Right cardiac atrium (tissue), 5 donors: ENCODE data around the gene ZC3H8. TPM values are rescaled to one million over a fixed set of nuclear protein-coding genes. Genes with fewer than 3 reads are reported as not detected.
"Not testable (repeated sequence)": the region's sequence is repeated elsewhere in the genome, so short reads cannot be mapped to it uniquely, and the experiment has no call there.

Experiments used
- ATAC-seq, 2 donors: fragments of 200-7000 bp; cut with Tn5 transposase; one replicate each; pipeline versions ENCODE4 v1.8.0 to v1.9.1; 2020; ENCODE audit warnings: moderate library complexity in 2 of 2, mild to moderate bottlenecking in 1 of 2
- DNase-seq, 3 donors: peaks; one replicate each; pipeline ENCODE4 v3.0.0-alpha.2; 2020
- H3K27ac ChIP-seq: one replicate; pipeline ENCODE4 v1.5.1; 2013; ENCODE audit warnings: mild to moderate bottlenecking, low read length, control low read depth, moderate library complexity
- H3K27me3 ChIP-seq: one replicate; pipeline ENCODE4 v1.6.1; 2013; ENCODE audit not compliant: control insufficient read depth, insufficient read depth
- H3K4me1 ChIP-seq: one replicate; pipeline ENCODE4 v1.6.1; 2013; ENCODE audit warnings: low read length; ENCODE audit not compliant: control insufficient read depth, insufficient read depth
- H3K4me3 ChIP-seq: one replicate; pipeline ENCODE4 v1.5.1; 2013; ENCODE audit warnings: low read length, control low read depth
- H3K9me3 ChIP-seq: one replicate; pipeline ENCODE4 v1.6.1; 2013; ENCODE audit warnings: low read length; ENCODE audit not compliant: control insufficient read depth
- WGBS: extraction: QIAGEN DNeasy Blood & Tissue Kit; methylation state at CpG from one replicate; pipeline ENCODE4 v1.1.7; 2013; 5-methylcytosine and 5-hydroxymethylcytosine counted together
- intact Hi-C, 4 donors: fragments of 100-400 bp; cut with DNase I; formaldehyde crosslinking; loops; one replicate each; pipeline versions ENCODE4 v1.11.0 to v1.14.0; 2022 to 2023
- polyA plus RNA-seq: library from polyadenylated mRNA; stranded (reverse); fragments of 200-250 nt; gene quantifications from one replicate; pipeline ENCODE4 v1.2.3, GENCODE V29; 2013
- total RNA-seq, 4 donors: library from RNA; stranded (reverse); fragmentation: NEBNext Ultra II Directional; extraction: Animal tissue kit (Norgen Biotek cat#: 25700); gene quantifications; one replicate each; pipeline ENCODE4 v1.2.1, GENCODE V29; 2021
- donor health status: healthy with polysubstance abuse.
- donor health status: DM: no; HTN: yes; CAD: no.
- donor health status: DM: no; HTN: no; CAD: no.
- donor health status: DM: no; HTN: yes; CAD: no; lungs with severe emphysema.
- donor health status: DM: yes; HTN: yes; CAD: no.

ZC3H8 gene
- total and polyA plus RNA-seq, 5 donors = 6.0 to 17.2 (median 11.1) TPM

- Histone ChIP-seq H3K27me3 (no peaks in the 10 kb centered on the region), H3K4me1 (no peaks in the 10 kb centered on the region), H3K9me3 (no peaks in the 10 kb centered on the region), H3K4me3 (no peak overlapping the region), H3K27ac (no peak overlapping the region)
- intact Hi-C loops = no loop called here
- DNase-seq (no peak), ATAC-seq (peak in 1 of 2 donors; percentile 68)
Measured at GRCh38 chr2:112229348-112229747, 25.5 kb downstream of the ZC3H8 start.

GRCh38 chr2:112220831-112221230 is 34.0 kb downstream of the ZC3H8 start:
- Histone ChIP-seq H3K4me3 (no peak overlapping the region), H3K9me3 (no peaks in the 10 kb centered on the region), H3K27ac (no peak overlapping the region), H3K4me1 (no peaks in the 10 kb centered on the region), H3K27me3 (no peaks in the 10 kb centered on the region)
- ATAC-seq (no peak), DNase-seq (no peak)
- 94% methylated on average over 3 of the region's 3 CpGs for WGBS
- intact Hi-C loops = no loop called here

- no peak for ATAC-seq
- no peak overlapping the region for H3K4me3 ChIP-seq
- no peaks in the 10 kb centered on the region for H3K9me3 ChIP-seq
- no peaks in the 10 kb centered on the region for H3K27me3 ChIP-seq
- intact Hi-C loops = no loop called here
- no peak overlapping the region for H3K27ac ChIP-seq
- no peaks in the 10 kb centered on the region for H3K4me1 ChIP-seq
- WGBS = 98% methylated on average over 3 of the region's 3 CpGs
- DNase-seq = no peak
Measured at GRCh38 chr2:112220186-112220585, 34.7 kb downstream of the ZC3H8 start.

- Histone ChIP-seq H3K4me3 (no peak overlapping the region), H3K27ac (no peak overlapping the region), H3K9me3 (no peaks in the 10 kb centered on the region), H3K27me3 (no peaks in the 10 kb centered on the region), H3K4me1 (no peaks in the 10 kb centered on the region)
- intact Hi-C loops = no loop called here
- ATAC-seq (no peak), DNase-seq (no peak)
Measured at GRCh38 chr2:112217854-112218253, 37.0 kb downstream of the ZC3H8 start.

GRCh38 chr2:112216167-112216566 is 38.7 kb downstream of the ZC3H8 start:
- H3K4me3 ChIP-seq = no peak overlapping the region
- WGBS = 85% methylated on average over 3 of the region's 3 CpGs
- no peaks in the 10 kb centered on the region for H3K27me3 ChIP-seq
- no peaks in the 10 kb centered on the region for H3K9me3 ChIP-seq
- no peak overlapping the region for H3K27ac ChIP-seq
- intact Hi-C loops = no loop called here
- H3K4me1 ChIP-seq = no peaks in the 10 kb centered on the region
- no peak for DNase-seq
- ATAC-seq = no peak

GRCh38 chr2:112207905-112208304 is 46.9 kb downstream of the ZC3H8 start:
- DNase-seq, H3K27me3 ChIP-seq, H3K4me3 ChIP-seq, H3K27ac ChIP-seq, H3K4me1 ChIP-seq, ATAC-seq, intact Hi-C loops, H3K9me3 ChIP-seq: not testable (repeated sequence)
- 90% methylated on average over 3 of the region's 3 CpGs for WGBS

- DNase-seq = no peak
- Histone ChIP-seq H3K4me1 (no peaks in the 10 kb centered on the region), H3K4me3 (no peak overlapping the region), H3K9me3 (no peaks in the 10 kb centered on the region), H3K27me3 (no peaks in the 10 kb centered on the region), H3K27ac (no peak overlapping the region)
- intact Hi-C loops = no loop called here
- ATAC-seq = no peak
- 93% methylated on average over 2 of the region's 2 CpGs for WGBS
Measured at GRCh38 chr2:112204411-112204810, 50.4 kb downstream of the ZC3H8 start.

- 81% methylated on average over 3 of the region's 3 CpGs for WGBS
- ATAC-seq = no peak
Measured at GRCh38 chr2:112201696-112202430, 53.0 kb downstream of the ZC3H8 start.

GRCh38 chr2:112199188-112199587 is 55.7 kb downstream of the ZC3H8 start:
- intact Hi-C loops = no loop called here
- Histone ChIP-seq H3K4me1 (no peaks in the 10 kb centered on the region), H3K27ac (no peak overlapping the region), H3K9me3 (no peaks in the 10 kb centered on the region), H3K27me3 (no peaks in the 10 kb centered on the region), H3K4me3 (no peak overlapping the region)
- no peak for DNase-seq
- no peak for ATAC-seq
- WGBS = 67% methylated on average over 3 of the region's 3 CpGs

More at GRCh38 chr2:112201696-112202430, 53.0 kb downstream of the ZC3H8 start:
- no peaks in the 10 kb centered on the region for H3K27me3 ChIP-seq
- H3K9me3 ChIP-seq = no peaks in the 10 kb centered on the region
- no peak for DNase-seq
- H3K4me1 ChIP-seq = no peaks in the 10 kb centered on the region
- no peak overlapping the region for H3K27ac ChIP-seq
- H3K4me3 ChIP-seq = no peak overlapping the region
- intact Hi-C loops = no loop called here

- peak in 1 of 2 donors; percentile 26 for ATAC-seq
- intact Hi-C loops = no loop called here
- no peak overlapping the region for H3K4me3 ChIP-seq
- H3K27me3 ChIP-seq = no peaks in the 10 kb centered on the region
- no peak overlapping the region for H3K27ac ChIP-seq
- H3K9me3 ChIP-seq = no peaks in the 10 kb centered on the region
- DNase-seq = no peak
- H3K4me1 ChIP-seq = no peaks in the 10 kb centered on the region
Measured at GRCh38 chr2:112198780-112199179, 56.1 kb downstream of the ZC3H8 start.

- no peak overlapping the region for H3K27ac ChIP-seq
- WGBS = 97% methylated on average over 1 of the region's 1 CpG
- H3K9me3 ChIP-seq = no peaks in the 10 kb centered on the region
- H3K27me3 ChIP-seq = no peaks in the 10 kb centered on the region
- intact Hi-C loops = no loop called here
- H3K4me1 ChIP-seq = no peaks in the 10 kb centered on the region
- H3K4me3 ChIP-seq = no peak overlapping the region
- ATAC-seq = no peak
- no peak for DNase-seq
Measured at GRCh38 chr2:112197868-112198267, 57.0 kb downstream of the ZC3H8 start.

- no peak for DNase-seq
- H3K9me3 ChIP-seq = no peaks in the 10 kb centered on the region
- H3K27ac ChIP-seq = no peak overlapping the region
- no peak overlapping the region for H3K4me3 ChIP-seq
- no peaks in the 10 kb centered on the region for H3K4me1 ChIP-seq
- ATAC-seq = no peak
- intact Hi-C loops = no loop called here
- H3K27me3 ChIP-seq = no peaks in the 10 kb centered on the region
Measured at GRCh38 chr2:112195950-112196349, 58.9 kb downstream of the ZC3H8 start.
